Fibroblast of villous mesenchyme (primary cell): Measurements from ENCODE around the gene IRF7. TPM values are rescaled to one million over a fixed set of nuclear protein-coding genes. Genes with fewer than 3 reads are reported as not detected.

Experiments
- DNase-seq: peaks from one replicate; pipeline ENCODE4 v3.0.0-alpha.2; 2010; ENCODE audit warnings: low read depth
- H3K4me3 ChIP-seq: 2 replicates; pipeline ENCODE4 v1.5.1; 2011; ENCODE audit warnings: low read depth, mild to moderate bottlenecking, low read length
- CTCF ChIP-seq: IDR thresholded peaks from 2 replicates; pipeline ENCODE4 v1.5.1; 2012; ENCODE audit warnings: low read depth, mild to moderate bottlenecking, low read length; ENCODE audit not compliant: insufficient read depth
- total RNA-seq: library from RNA; depleted of rRNA; stranded (reverse); fragments of >200 nt; gene quantifications from 2 replicates; pipeline ENCODE4 v1.2.3, GENCODE V29; 2012

IRF7 gene
- total RNA-seq, 1 donor: 8.2 TPM

- TF ChIP-seq CTCF: no peak
- H3K4me3 ChIP-seq: peak overlapping the region; percentile 80
- DNase-seq: no peak
These were observed 887 bp downstream of the IRF7 start for GRCh38 chr11:614623-615503.

- no peak overlapping the region for H3K4me3 ChIP-seq
- no peak for DNase-seq
- TF ChIP-seq CTCF: no peak
These were observed 1.6 kb downstream of the IRF7 start for GRCh38 chr11:614021-614622.

- no peak overlapping the region for H3K4me3 ChIP-seq
- peak; percentile 30 for DNase-seq
- TF ChIP-seq CTCF: no peak
These were observed 2.3 kb downstream of the IRF7 start for GRCh38 chr11:613369-613968.

- no peak for TF ChIP-seq CTCF
- no peak for DNase-seq
- no peak overlapping the region for H3K4me3 ChIP-seq
These were observed 2.8 kb downstream of the IRF7 start for GRCh38 chr11:612961-613300.

GRCh38 chr11:612201-612960 lies 3.4 kb downstream of the IRF7 start:
- no peak overlapping the region for H3K4me3 ChIP-seq
- peak; percentile 21 for DNase-seq
- TF ChIP-seq CTCF: peak; percentile 26
